Brain microvascular endothelial cell (primary cell): Measurements from ENCODE around the gene ZBTB24.

Experiments
- DNase-seq: peaks from one replicate; pipeline ENCODE4 v3.0.0-alpha.2; 2020
- H3K27ac ChIP-seq: fragments of 250-450 bp; sonication (Bioruptor Pico); 2 replicates; pipeline ENCODE4 v1.5.1; 2020; ENCODE audit warnings: mild to moderate bottlenecking, moderate library complexity
- H3K27me3 ChIP-seq: fragments of 250-450 bp; sonication (Bioruptor Pico); replicated peaks from 2 replicates; pipeline ENCODE4 v1.5.1; 2020; ENCODE audit warnings: mild to moderate bottlenecking
- H3K36me3 ChIP-seq: fragments of 250-450 bp; sonication (Bioruptor Pico); replicated peaks from 2 replicates; pipeline ENCODE4 v1.5.1; 2020; ENCODE audit warnings: mild to moderate bottlenecking
- H3K4me3 ChIP-seq: 2 replicates; pipeline ENCODE4 v1.5.1; 2011; ENCODE audit warnings: low read depth, mild to moderate bottlenecking, control low read depth, low read length, moderate library complexity
- in situ Hi-C: cut with HindIII; loops from 2 replicates; pipeline ENCODE4 v1.10.0; 2017; ENCODE audit warnings: low sequenced_read_pairs, low pct_ligation_motif_present
- TF ChIP-seq, protein P1 (sequence below): IDR thresholded peaks from 2 replicates; pipeline ENCODE4 v1.5.1; 2011; ENCODE audit warnings: low read depth, mild to moderate bottlenecking, moderate library complexity, low read length, control low read depth, inconsistent platforms; ENCODE audit errors: missing control alignments

ZBTB24 gene

DNA sequence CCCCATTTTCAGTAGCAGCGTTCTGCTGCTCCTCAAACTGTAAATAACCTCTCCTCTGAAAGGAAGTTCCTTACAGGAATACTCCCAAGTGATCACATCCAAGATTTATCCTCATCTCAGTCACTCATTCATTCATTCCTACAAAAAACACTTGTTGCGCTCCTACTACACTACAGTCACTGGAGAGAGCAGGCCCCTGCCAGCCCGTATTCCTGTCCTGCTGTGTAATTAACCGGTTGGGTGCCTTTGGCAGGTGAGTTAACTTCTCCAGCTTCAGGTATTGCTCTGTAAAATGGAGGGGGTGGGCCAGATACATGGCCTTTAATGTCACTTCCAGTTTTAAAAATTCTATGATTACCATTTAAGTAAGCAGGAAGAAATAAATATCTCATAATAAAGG is 15.0 kb upstream of the ZBTB24 start:
- in situ Hi-C loops: no loop called here
- H3K27me3 ChIP-seq: no peaks in the 10 kb centered on the region
- no peak for DNase-seq
- H3K27ac ChIP-seq: no peak overlapping the region
- H3K36me3 ChIP-seq: no peaks in the 10 kb centered on the region
- TF ChIP-seq, protein P1, sequence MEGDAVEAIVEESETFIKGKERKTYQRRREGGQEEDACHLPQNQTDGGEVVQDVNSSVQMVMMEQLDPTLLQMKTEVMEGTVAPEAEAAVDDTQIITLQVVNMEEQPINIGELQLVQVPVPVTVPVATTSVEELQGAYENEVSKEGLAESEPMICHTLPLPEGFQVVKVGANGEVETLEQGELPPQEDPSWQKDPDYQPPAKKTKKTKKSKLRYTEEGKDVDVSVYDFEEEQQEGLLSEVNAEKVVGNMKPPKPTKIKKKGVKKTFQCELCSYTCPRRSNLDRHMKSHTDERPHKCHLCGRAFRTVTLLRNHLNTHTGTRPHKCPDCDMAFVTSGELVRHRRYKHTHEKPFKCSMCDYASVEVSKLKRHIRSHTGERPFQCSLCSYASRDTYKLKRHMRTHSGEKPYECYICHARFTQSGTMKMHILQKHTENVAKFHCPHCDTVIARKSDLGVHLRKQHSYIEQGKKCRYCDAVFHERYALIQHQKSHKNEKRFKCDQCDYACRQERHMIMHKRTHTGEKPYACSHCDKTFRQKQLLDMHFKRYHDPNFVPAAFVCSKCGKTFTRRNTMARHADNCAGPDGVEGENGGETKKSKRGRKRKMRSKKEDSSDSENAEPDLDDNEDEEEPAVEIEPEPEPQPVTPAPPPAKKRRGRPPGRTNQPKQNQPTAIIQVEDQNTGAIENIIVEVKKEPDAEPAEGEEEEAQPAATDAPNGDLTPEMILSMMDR: no peak
- H3K4me3 ChIP-seq: no peak overlapping the region

DNA sequence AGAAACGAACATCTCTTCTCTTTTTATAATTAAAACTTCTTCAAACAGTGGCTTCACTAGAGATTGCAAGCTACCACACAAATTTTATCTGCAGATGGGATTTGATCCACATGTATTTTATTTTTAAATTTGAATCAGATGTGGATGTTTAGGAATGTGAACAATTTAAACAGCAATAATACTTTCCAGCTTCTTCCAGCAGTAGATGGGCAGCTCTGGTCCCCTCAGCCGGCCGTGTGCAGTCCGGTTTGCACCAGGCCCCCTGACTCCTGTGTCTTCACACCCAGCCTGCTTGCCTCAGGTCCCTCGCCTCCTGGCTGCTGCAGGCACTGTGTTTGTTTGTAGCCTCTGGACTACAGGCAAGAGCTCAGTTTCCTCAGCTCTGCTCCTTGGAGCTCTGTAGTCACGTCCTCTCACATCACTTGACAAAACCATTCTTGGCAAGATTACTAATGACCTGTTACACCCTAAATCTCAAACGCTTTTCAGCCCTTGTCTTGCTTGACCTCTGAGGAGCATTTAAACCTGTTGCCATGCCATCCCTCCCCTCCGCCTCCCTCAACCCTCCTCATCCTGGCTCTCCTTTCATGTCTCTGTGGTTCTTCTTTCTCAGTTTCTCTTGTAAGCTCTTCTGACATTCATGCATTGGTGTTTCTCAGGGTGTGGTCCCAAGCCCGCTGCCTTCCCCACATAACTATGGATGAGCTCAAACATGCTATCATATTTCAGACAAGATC is 13.2 kb upstream of the ZBTB24 start:
- in situ Hi-C loops: no loop called here
- Histone ChIP-seq H3K4me3 (no peak overlapping the region), H3K27ac (no peak overlapping the region), H3K27me3 (no peaks in the 10 kb centered on the region), H3K36me3 (no peaks in the 10 kb centered on the region)
- TF ChIP-seq, protein P1: no peak
- no peak for DNase-seq

DNA sequence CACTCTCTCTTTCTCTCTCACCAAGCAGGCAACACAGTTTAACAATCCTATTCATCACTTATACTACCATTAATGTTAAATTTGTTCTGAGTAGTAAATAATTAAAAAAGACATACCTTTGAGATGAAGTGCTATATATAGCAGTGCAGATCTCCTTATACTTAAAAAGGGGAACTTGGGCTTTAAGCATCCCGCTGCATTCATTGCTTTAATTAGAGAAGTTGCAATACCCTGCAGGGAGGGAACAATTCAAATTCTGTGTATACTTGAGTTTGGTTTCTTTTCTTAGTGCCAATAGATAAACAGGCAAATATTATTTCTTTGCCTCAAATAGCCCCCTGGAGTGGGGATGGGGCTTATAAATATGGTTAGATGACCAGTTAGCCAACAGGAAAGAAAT is 10.8 kb upstream of the ZBTB24 start:
- no peaks in the 10 kb centered on the region for H3K27me3 ChIP-seq
- TF ChIP-seq, protein P1: no peak
- in situ Hi-C loops: no loop called here
- no peaks in the 10 kb centered on the region for H3K36me3 ChIP-seq
- no peak overlapping the region for H3K27ac ChIP-seq
- no peak for DNase-seq
- H3K4me3 ChIP-seq: no peak overlapping the region

DNA sequence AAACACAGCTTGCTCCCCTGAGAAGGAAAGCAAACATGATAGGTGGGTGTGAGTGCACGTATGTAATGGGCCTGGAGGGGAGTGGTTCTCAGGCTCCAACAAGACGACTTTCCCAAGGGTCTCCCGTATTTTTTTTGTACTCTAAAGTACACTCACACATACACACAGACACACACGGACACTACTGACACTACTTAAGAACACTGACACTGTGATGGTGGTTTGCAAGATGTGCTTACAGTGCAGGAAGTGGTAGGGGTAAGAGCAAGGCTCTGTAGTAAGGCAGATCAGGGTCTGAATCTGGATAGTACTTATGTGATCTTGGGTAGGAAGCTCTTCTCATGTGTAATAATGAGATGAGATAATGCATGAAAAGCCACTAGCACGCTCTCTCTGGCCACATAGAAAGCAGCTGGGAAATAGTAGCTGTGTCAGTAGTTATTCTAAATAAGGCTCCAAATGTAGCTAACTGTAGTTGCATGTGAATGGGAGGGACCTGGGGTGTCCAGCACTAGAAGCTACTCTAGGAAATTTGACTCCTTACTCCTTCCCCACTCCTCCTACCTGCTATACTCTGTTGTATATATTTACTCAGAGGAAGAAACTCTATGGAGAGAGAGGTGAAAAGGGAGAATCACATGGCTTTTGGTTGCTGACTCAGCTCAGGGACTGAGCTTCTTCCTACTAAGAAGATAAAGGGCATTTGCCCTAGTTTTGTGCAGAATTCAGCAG is 8.4 kb upstream of the ZBTB24 start:
- Histone ChIP-seq H3K4me3 (no peak overlapping the region), H3K27ac (no peak overlapping the region), H3K36me3 (no peaks in the 10 kb centered on the region), H3K27me3 (no peaks in the 10 kb centered on the region)
- in situ Hi-C loops: no loop called here
- DNase-seq: no peak
- TF ChIP-seq, protein P1: no peak

DNA sequence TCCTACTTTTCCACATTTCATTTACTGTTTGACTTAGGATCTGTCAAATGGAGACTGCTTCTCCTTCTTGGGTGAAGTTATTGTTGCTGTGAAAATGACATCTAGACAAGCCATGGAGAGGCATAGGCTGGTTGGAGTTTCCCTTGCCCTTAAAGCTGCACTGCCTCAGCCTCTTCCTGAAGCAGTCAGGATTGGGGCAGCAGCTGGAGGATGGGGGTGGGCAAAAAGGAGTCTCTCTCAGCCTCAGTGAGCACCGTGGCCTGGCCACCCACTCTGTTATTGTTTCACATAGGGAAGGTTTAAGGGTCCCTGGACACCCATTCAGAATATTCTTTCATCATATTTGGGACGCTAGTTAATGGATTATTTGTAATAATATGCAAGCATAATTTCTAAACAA is 7.7 kb upstream of the ZBTB24 start:
- TF ChIP-seq, protein P1: no peak
- Histone ChIP-seq H3K36me3 (no peaks in the 10 kb centered on the region), H3K27me3 (no peaks in the 10 kb centered on the region), H3K4me3 (no peak overlapping the region), H3K27ac (no peak overlapping the region)
- no peak for DNase-seq
- in situ Hi-C loops: no loop called here
